ENCODE results near the gene R3HDM2.

- TF ChIP-seq, protein P1, sequence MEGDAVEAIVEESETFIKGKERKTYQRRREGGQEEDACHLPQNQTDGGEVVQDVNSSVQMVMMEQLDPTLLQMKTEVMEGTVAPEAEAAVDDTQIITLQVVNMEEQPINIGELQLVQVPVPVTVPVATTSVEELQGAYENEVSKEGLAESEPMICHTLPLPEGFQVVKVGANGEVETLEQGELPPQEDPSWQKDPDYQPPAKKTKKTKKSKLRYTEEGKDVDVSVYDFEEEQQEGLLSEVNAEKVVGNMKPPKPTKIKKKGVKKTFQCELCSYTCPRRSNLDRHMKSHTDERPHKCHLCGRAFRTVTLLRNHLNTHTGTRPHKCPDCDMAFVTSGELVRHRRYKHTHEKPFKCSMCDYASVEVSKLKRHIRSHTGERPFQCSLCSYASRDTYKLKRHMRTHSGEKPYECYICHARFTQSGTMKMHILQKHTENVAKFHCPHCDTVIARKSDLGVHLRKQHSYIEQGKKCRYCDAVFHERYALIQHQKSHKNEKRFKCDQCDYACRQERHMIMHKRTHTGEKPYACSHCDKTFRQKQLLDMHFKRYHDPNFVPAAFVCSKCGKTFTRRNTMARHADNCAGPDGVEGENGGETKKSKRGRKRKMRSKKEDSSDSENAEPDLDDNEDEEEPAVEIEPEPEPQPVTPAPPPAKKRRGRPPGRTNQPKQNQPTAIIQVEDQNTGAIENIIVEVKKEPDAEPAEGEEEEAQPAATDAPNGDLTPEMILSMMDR (IDR thresholded peaks at IDR 0.05) = no peak
- TF ChIP-seq EZH2 (IDR thresholded peaks at IDR 0.05; ENCODE audit: borderline replicate concordance, insufficient read depth, low read depth, low read length, poor library complexity, severe bottlenecking) = no peak
These were observed 107.4 kb downstream of the R3HDM2 start for GRCh38 chr12:57323416-57323815.

Data from B cell (primary cell).